Measurements from ENCODE around the gene MOCS1.

The MOCS1 gene

GRCh38 chr6:39961178-39961577 is 26.9 kb upstream of the MOCS1 start:
- no peak for TF ChIP-seq CTCF (IDR thresholded peaks at IDR 0.05; ENCODE audit: borderline replicate concordance, insufficient read depth, low read depth, low read length)
- no peak overlapping the region for H3K4me3 ChIP-seq (ENCODE audit: low read depth, low read length)

GRCh38 chr6:39958947-39959346 is 24.7 kb upstream of the MOCS1 start:
- TF ChIP-seq CTCF (IDR thresholded peaks at IDR 0.05; ENCODE audit: borderline replicate concordance, insufficient read depth, low read depth, low read length) = no peak

GRCh38 chr6:39956936-39957335 is 22.7 kb upstream of the MOCS1 start:
- H3K4me3 ChIP-seq (ENCODE audit: low read depth, low read length) = no peak overlapping the region
- no peak for TF ChIP-seq CTCF (IDR thresholded peaks at IDR 0.05; ENCODE audit: borderline replicate concordance, insufficient read depth, low read depth, low read length)

More at GRCh38 chr6:39958947-39959346, 24.7 kb upstream of the MOCS1 start:
- H3K4me3 ChIP-seq (ENCODE audit: low read depth, low read length) = no peak overlapping the region

- no peak overlapping the region for H3K4me3 ChIP-seq (ENCODE audit: low read depth, low read length)
- TF ChIP-seq CTCF (IDR thresholded peaks at IDR 0.05; ENCODE audit: borderline replicate concordance, insufficient read depth, low read depth, low read length) = no peak
Measured at GRCh38 chr6:39953076-39953618, 18.9 kb upstream of the MOCS1 start.

GRCh38 chr6:39952167-39952566 is 17.9 kb upstream of the MOCS1 start:
- no peak for TF ChIP-seq CTCF (IDR thresholded peaks at IDR 0.05; ENCODE audit: borderline replicate concordance, insufficient read depth, low read depth, low read length)
- no peak overlapping the region for H3K4me3 ChIP-seq (ENCODE audit: low read depth, low read length)

- TF ChIP-seq CTCF (IDR thresholded peaks at IDR 0.05; ENCODE audit: borderline replicate concordance, insufficient read depth, low read depth, low read length) = no peak
- H3K4me3 ChIP-seq (ENCODE audit: low read depth, low read length) = no peak overlapping the region
Measured at GRCh38 chr6:39951716-39952115, 17.5 kb upstream of the MOCS1 start.

GRCh38 chr6:39951191-39951590 is 16.9 kb upstream of the MOCS1 start:
- TF ChIP-seq CTCF (IDR thresholded peaks at IDR 0.05; ENCODE audit: borderline replicate concordance, insufficient read depth, low read depth, low read length) = no peak
- no peak overlapping the region for H3K4me3 ChIP-seq (ENCODE audit: low read depth, low read length)

All from GM12875 (cell line).